ENCODE results near the gene OR5AN1.
"Not testable (repeated sequence)": the region's sequence is repeated elsewhere in the genome, so short reads cannot be mapped to it uniquely, and the experiment has no call there.

Gene OR5AN1, protein sequence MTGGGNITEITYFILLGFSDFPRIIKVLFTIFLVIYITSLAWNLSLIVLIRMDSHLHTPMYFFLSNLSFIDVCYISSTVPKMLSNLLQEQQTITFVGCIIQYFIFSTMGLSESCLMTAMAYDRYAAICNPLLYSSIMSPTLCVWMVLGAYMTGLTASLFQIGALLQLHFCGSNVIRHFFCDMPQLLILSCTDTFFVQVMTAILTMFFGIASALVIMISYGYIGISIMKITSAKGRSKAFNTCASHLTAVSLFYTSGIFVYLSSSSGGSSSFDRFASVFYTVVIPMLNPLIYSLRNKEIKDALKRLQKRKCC

DNA sequence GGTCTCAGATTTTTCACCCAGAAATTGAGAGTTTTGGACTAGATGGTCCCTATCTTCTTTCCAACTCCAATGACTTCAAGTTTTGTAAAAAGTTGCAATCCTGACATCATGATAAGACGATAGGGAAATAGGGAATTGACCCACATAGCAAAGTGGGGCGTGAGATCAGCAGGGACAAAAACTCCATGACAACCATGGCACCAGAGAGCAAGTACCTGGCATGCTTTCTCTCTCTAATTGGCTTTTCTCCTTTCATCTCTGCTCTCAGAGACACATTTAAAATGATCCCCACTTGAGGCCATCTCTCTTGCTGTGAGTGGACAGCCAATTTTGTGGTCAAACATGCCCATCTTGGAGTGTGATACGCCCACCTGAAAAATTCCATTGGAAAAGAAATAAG is at the start of gene OR5AN1:
TSS of gene OR5AN1 (plus strand) at position 301 of the 400 bp plus-strand sequence. CDS start 5,564 bp downstream, outside the sequence.
- DNase-seq (ENCODE audit: low read depth), result no peak
- no peak within 1 kb of the TSS for H3K4me3 ChIP-seq (replicated peaks; ENCODE audit: low read depth, low read length)
- TF ChIP-seq, protein P1, sequence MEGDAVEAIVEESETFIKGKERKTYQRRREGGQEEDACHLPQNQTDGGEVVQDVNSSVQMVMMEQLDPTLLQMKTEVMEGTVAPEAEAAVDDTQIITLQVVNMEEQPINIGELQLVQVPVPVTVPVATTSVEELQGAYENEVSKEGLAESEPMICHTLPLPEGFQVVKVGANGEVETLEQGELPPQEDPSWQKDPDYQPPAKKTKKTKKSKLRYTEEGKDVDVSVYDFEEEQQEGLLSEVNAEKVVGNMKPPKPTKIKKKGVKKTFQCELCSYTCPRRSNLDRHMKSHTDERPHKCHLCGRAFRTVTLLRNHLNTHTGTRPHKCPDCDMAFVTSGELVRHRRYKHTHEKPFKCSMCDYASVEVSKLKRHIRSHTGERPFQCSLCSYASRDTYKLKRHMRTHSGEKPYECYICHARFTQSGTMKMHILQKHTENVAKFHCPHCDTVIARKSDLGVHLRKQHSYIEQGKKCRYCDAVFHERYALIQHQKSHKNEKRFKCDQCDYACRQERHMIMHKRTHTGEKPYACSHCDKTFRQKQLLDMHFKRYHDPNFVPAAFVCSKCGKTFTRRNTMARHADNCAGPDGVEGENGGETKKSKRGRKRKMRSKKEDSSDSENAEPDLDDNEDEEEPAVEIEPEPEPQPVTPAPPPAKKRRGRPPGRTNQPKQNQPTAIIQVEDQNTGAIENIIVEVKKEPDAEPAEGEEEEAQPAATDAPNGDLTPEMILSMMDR (IDR thresholded peaks at IDR 0.05; ENCODE audit: low read length, missing control alignments), result no peak

DNA sequence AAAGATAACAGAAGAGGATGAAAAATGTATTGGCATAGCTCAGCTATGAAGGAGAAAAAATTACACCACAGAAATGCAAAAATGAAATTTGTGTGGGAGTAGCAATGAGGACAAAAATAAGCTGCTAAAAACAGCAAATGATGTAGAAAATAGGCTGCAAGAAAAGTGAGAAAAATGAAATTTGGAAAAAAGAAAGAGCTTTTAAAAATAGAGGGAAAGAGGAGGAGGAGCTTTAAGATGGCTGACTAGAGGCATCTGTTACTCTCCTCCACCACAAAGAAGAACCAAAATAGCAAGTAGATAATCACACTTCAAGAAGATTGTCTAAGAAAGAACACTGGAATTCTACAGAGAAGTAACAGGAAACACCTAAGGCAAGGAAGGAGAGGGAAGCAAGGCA is 23.7 kb upstream of the OR5AN1 start:
- DNase-seq (ENCODE audit: low read depth), result no peak
- no peak overlapping the region for H3K4me3 ChIP-seq (replicated peaks; ENCODE audit: low read depth, low read length)
- TF ChIP-seq, protein P1 (IDR thresholded peaks at IDR 0.05; ENCODE audit: low read length, missing control alignments), result no peak

DNA sequence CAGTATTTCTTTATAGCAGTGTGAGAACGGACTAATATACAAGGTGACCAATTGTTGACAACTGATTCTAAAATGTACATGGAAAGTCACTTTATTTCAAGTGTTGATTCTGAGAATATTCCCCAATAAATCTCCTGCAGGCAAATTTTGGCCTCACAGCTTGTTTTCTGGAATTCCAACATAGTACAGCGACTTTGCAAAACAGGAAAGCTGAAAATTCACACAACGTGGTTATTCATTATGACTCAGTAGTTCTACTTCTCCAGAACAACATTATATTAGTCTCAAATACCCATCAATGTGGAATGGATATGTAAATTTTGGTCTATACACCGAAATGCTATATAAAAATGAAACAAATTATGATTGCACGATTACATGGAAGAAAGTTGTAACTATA is 22.5 kb upstream of the OR5AN1 start:
- no peak for DNase-seq (ENCODE audit: low read depth)
- no peak overlapping the region for H3K4me3 ChIP-seq (replicated peaks; ENCODE audit: low read depth, low read length)
- TF ChIP-seq, protein P1 (IDR thresholded peaks at IDR 0.05; ENCODE audit: low read length, missing control alignments), result no peak

DNA sequence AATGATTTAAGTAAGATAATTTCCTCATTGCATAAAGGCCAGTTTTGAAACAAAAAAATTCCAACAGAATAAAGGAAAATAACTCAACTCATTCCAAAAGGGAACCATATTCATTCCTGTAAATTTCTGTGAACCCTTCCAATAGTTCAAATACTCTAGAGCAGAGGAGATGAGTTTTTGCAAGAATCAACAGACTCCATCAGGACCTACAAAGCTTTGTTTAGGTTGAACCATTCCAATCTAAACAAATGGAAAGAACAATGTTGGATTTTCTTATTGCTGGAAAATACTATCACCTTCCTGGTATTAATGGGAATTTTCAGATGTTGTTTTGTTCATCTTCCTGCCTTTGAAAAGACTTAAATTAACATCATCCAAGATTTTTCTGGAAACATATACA is 21.8 kb upstream of the OR5AN1 start:
- TF ChIP-seq, protein P1 (IDR thresholded peaks at IDR 0.05; ENCODE audit: low read length, missing control alignments), result no peak
- DNase-seq (ENCODE audit: low read depth), result no peak
- H3K4me3 ChIP-seq (replicated peaks; ENCODE audit: low read depth, low read length), result no peak overlapping the region

DNA sequence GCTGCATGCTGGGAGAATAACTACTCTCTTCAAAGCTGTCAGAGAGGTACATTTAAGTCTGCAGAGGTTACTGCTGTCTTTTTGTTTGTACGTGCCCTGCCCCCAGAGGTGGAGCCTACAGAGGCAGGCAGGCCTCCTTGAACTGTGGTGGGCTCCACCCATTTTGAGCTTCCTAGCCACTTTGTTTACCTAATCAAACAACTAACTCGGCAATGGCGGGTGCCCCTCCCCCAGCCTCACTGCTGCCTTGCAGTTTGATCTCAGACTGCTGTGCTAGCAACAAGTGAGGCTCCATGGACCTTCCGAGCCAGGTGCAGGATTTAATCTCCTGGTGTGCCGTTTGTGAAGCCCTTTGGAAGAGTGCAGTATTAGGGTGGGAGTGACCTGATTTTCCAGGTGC is 9.0 kb upstream of the OR5AN1 start:
- H3K4me3 ChIP-seq (replicated peaks; ENCODE audit: low read depth, low read length); DNase-seq (ENCODE audit: low read depth): not testable (repeated sequence)

DNA sequence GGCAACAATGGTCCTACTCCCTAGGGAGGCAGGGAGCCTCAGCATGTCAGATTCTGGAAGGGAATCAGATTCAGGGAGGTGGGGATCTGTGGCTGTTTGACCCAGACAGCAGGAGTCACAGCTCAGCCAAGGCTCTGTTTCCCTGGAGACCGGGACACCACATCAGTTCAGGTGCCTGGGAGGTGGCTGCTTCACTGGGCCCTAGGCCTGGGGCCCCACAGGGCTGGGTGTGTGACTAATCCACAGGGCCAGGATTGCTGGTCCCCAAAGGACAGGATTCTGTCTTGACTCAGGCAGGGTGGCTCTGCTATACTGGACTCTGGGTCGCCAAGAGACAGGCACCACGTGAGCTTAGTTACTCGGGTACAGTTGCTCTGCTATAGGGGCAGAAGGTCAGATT is 3.5 kb upstream of the OR5AN1 start:
- TF ChIP-seq, protein P1 (IDR thresholded peaks at IDR 0.05; ENCODE audit: low read length, missing control alignments), result no peak
- H3K4me3 ChIP-seq (replicated peaks; ENCODE audit: low read depth, low read length), result no peak overlapping the region
- DNase-seq (ENCODE audit: low read depth), result no peak

DNA sequence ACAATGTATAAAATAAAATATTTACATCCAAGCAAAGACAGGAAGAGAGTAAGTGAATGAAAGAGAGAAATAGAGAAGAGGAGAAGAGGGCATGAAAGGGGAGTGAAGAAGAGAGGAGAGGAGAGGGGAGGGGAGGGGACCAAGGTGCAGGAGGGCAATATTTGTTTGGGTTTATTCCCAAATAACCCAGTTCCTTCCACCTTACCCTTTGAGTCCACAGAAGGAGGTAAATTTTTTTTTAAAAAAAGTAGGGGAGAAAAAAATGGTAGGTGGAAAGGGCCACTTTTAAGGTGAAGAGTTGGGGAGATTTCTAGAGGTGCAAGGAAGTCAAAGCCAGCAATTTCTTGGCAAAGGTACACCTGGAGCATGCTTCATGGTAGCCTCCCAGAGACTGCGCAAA is 2.1 kb upstream of the OR5AN1 start:
- no peak overlapping the region for H3K4me3 ChIP-seq (replicated peaks; ENCODE audit: low read depth, low read length)
- DNase-seq (ENCODE audit: low read depth), result no peak
- TF ChIP-seq, protein P1 (IDR thresholded peaks at IDR 0.05; ENCODE audit: low read length, missing control alignments), result no peak

All from fibroblast of pulmonary artery (primary cell).